ENCODE data around the gene PLB1.

- TF ChIP-seq, protein P1, sequence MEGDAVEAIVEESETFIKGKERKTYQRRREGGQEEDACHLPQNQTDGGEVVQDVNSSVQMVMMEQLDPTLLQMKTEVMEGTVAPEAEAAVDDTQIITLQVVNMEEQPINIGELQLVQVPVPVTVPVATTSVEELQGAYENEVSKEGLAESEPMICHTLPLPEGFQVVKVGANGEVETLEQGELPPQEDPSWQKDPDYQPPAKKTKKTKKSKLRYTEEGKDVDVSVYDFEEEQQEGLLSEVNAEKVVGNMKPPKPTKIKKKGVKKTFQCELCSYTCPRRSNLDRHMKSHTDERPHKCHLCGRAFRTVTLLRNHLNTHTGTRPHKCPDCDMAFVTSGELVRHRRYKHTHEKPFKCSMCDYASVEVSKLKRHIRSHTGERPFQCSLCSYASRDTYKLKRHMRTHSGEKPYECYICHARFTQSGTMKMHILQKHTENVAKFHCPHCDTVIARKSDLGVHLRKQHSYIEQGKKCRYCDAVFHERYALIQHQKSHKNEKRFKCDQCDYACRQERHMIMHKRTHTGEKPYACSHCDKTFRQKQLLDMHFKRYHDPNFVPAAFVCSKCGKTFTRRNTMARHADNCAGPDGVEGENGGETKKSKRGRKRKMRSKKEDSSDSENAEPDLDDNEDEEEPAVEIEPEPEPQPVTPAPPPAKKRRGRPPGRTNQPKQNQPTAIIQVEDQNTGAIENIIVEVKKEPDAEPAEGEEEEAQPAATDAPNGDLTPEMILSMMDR (conservative IDR thresholded peaks at IDR 0.05; ENCODE audit: low read depth, low read length) = no peak
- TF ChIP-seq EZH2phosphoT487 (IDR thresholded peaks at IDR 0.05; ENCODE audit: borderline replicate concordance, low read length) = no peak
These were observed 146.9 kb downstream of the PLB1 start for GRCh38 chr2:28642796-28643195.
